ENCODE data around the gene FBXO8. TPM values are rescaled to one million over a fixed set of nuclear protein-coding genes. Genes with fewer than 3 reads are reported as not detected.

FBXO8 gene
- total and polyA plus RNA-seq, 4 donors = 15.6 to 48.0 (median 22.3) TPM

- ATAC-seq (ENCODE audit: insufficient read depth, low FRiP score) = no peak
These were observed 8.4 kb downstream of the FBXO8 start for GRCh38 chr4:174275101-174275500.

DNA sequence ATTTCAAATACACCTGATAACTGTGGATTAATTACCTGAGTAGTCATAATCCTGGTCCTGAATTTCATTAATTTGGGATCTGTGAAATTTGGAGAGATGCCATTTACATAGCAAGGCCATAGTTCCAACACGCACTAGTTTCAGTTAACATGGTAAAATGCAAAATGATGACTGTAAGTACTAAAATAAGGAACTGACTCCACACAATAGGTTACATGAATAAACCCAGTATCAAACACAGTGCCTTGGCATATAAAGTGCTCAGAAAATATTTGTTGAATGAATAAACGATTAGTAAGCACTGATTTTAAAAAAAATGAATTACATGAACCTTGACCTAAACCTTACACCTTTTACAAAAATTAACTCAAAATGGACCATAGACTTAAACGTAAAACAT lies 9.0 kb downstream of the FBXO8 start:
- Histone ChIP-seq H3K9me3 (ENCODE audit: control insufficient read depth in 4 of 4, insufficient read depth in 3 of 4, low read length in 3 of 4) (no peaks in the 10 kb centered on the region), H3K36me3 (ENCODE audit: control insufficient read depth in 4 of 4, insufficient read depth in 4 of 4, low read length in 4 of 4) (no peaks in the 10 kb centered on the region), H3K4me1 (ENCODE audit: control insufficient read depth in 5 of 5, insufficient read depth in 5 of 5, low read length in 5 of 5) (peaks cover 0 to 2% (median 0%) of the 10 kb centered on the region in 5 donors), H3K9ac (ENCODE audit: insufficient read depth in 1 of 2, low read length in 2 of 2) (no peak overlapping the region), H3K4me3 (no peak overlapping the region), H3K27ac (ENCODE audit: low read depth in 1 of 2, low read length in 1 of 2) (no peak overlapping the region), H3K27me3 (ENCODE audit: control insufficient read depth in 3 of 3, insufficient read depth in 3 of 3, low read length in 2 of 3) (no peaks in the 10 kb centered on the region)
- WGBS, 2 donors = 88 to 92% methylated on average over 3 of the region's 3 CpGs
- ATAC-seq (ENCODE audit: insufficient read depth, low FRiP score) = no peak
- DNase-seq = no peak
- TF ChIP-seq, protein P1, sequence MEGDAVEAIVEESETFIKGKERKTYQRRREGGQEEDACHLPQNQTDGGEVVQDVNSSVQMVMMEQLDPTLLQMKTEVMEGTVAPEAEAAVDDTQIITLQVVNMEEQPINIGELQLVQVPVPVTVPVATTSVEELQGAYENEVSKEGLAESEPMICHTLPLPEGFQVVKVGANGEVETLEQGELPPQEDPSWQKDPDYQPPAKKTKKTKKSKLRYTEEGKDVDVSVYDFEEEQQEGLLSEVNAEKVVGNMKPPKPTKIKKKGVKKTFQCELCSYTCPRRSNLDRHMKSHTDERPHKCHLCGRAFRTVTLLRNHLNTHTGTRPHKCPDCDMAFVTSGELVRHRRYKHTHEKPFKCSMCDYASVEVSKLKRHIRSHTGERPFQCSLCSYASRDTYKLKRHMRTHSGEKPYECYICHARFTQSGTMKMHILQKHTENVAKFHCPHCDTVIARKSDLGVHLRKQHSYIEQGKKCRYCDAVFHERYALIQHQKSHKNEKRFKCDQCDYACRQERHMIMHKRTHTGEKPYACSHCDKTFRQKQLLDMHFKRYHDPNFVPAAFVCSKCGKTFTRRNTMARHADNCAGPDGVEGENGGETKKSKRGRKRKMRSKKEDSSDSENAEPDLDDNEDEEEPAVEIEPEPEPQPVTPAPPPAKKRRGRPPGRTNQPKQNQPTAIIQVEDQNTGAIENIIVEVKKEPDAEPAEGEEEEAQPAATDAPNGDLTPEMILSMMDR (IDR thresholded peaks at IDR 0.05; ENCODE audit: control extremely low read depth, extremely low read depth) = no peak

More at GRCh38 chr4:174275101-174275500, 8.4 kb downstream of the FBXO8 start:
- no peak overlapping the region for H3K4me3 ChIP-seq
- H3K36me3 ChIP-seq (ENCODE audit: control insufficient read depth in 4 of 4, insufficient read depth in 4 of 4, low read length in 4 of 4) = peaks cover 0 to 3% (median 0%) of the 10 kb centered on the region in 4 donors
- no peaks in the 10 kb centered on the region for H3K9me3 ChIP-seq (ENCODE audit: control insufficient read depth in 4 of 4, insufficient read depth in 3 of 4, low read length in 3 of 4)
- H3K4me1 ChIP-seq (ENCODE audit: control insufficient read depth in 5 of 5, insufficient read depth in 5 of 5, low read length in 5 of 5) = peaks cover 0 to 2% (median 0%) of the 10 kb centered on the region in 5 donors
- WGBS, 2 donors = 82 to 92% methylated on average over 3 of the region's 3 CpGs
- H3K9ac ChIP-seq (ENCODE audit: insufficient read depth in 1 of 2, low read length in 2 of 2) = no peak overlapping the region
- no peaks in the 10 kb centered on the region for H3K27me3 ChIP-seq (ENCODE audit: control insufficient read depth in 3 of 3, insufficient read depth in 3 of 3, low read length in 2 of 3)
- TF ChIP-seq, protein P1 (IDR thresholded peaks at IDR 0.05; ENCODE audit: control extremely low read depth, extremely low read depth) = no peak
- DNase-seq = no peak
- no peak overlapping the region for H3K27ac ChIP-seq (ENCODE audit: low read depth in 1 of 2, low read length in 1 of 2)

GRCh38 chr4:174273930-174274329 lies 9.5 kb downstream of the FBXO8 start:
- ATAC-seq (ENCODE audit: insufficient read depth, low FRiP score) = no peak
- H3K27ac ChIP-seq (ENCODE audit: low read depth in 1 of 2, low read length in 1 of 2) = no peak overlapping the region
- 90 to 91% methylated on average over 5 of the region's 5 CpGs for WGBS, 2 donors

More at GRCh38 chr4:174273930-174274329, 9.5 kb downstream of the FBXO8 start:
- H3K4me1 ChIP-seq (ENCODE audit: control insufficient read depth in 5 of 5, insufficient read depth in 5 of 5, low read length in 5 of 5) = peaks cover 0 to 2% (median 0%) of the 10 kb centered on the region in 5 donors
- TF ChIP-seq, protein P1 (IDR thresholded peaks at IDR 0.05; ENCODE audit: control extremely low read depth, extremely low read depth) = no peak
- no peaks in the 10 kb centered on the region for H3K9me3 ChIP-seq (ENCODE audit: control insufficient read depth in 4 of 4, insufficient read depth in 3 of 4, low read length in 3 of 4)
- no peaks in the 10 kb centered on the region for H3K27me3 ChIP-seq (ENCODE audit: control insufficient read depth in 3 of 3, insufficient read depth in 3 of 3, low read length in 2 of 3)
- H3K9ac ChIP-seq (ENCODE audit: insufficient read depth in 1 of 2, low read length in 2 of 2) = no peak overlapping the region
- H3K36me3 ChIP-seq (ENCODE audit: control insufficient read depth in 4 of 4, insufficient read depth in 4 of 4, low read length in 4 of 4) = no peaks in the 10 kb centered on the region
- DNase-seq = no peak
- no peak overlapping the region for H3K4me3 ChIP-seq

All from lung (tissue), 12 donors.